Peyer's patch (tissue), 4 donors: ENCODE measurements around the gene SBF2.

Source experiments
- POLR2A ChIP-seq, 2 donors: fragments of 450-650 bp; IDR thresholded peaks; one replicate each; pipeline ENCODE4 v1.5.1; 2017; ENCODE audit warnings: antibody characterized with exemption in 2 of 2, mild to moderate bottlenecking in 2 of 2, moderate library complexity in 2 of 2
- TF ChIP-seq, protein P1 (sequence below), 6 experiments: fragments of 450-650 bp in 4 of 6; fragments of 200-600 bp in 2 of 6; sonication (generic) in 1 of 6; IDR thresholded peaks; one replicate each; pipeline ENCODE4 v1.5.1; 2017 to 2019; ENCODE audit warnings: antibody characterized with exemption in 6 of 6, mild to moderate bottlenecking in 3 of 6, moderate library complexity in 1 of 6

DNA sequence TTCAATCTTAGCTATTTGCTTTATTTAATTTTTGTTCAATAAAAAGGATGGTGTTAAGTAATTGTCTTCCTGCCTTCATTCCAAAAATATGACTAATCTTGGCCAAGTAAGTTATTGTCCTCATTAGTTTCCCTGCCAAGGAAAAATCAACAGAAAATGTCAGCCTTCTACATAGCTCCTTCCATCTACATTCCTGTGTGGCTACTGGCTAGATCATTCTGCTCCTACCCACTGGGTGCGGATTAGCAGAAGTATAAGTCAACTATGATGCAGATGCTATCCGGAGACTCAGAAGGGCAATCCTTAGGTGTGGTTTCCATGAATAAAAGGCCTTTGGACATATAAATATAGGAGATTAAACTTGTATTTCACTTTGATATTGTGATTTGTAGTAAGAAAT, 154.4 kb downstream of the SBF2 start:
- TF ChIP-seq, protein P1, sequence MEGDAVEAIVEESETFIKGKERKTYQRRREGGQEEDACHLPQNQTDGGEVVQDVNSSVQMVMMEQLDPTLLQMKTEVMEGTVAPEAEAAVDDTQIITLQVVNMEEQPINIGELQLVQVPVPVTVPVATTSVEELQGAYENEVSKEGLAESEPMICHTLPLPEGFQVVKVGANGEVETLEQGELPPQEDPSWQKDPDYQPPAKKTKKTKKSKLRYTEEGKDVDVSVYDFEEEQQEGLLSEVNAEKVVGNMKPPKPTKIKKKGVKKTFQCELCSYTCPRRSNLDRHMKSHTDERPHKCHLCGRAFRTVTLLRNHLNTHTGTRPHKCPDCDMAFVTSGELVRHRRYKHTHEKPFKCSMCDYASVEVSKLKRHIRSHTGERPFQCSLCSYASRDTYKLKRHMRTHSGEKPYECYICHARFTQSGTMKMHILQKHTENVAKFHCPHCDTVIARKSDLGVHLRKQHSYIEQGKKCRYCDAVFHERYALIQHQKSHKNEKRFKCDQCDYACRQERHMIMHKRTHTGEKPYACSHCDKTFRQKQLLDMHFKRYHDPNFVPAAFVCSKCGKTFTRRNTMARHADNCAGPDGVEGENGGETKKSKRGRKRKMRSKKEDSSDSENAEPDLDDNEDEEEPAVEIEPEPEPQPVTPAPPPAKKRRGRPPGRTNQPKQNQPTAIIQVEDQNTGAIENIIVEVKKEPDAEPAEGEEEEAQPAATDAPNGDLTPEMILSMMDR (IDR thresholded peaks at IDR 0.05) = no peak
- no peak for TF ChIP-seq POLR2A (IDR thresholded peaks at IDR 0.05)
